GM12872 (cell line): ENCODE measurements around the gene CDK5RAP3.

Experiments
- TF ChIP-seq, protein P1 (sequence below): IDR thresholded peaks from 3 replicates; pipeline ENCODE4 v1.5.1; 2011; ENCODE audit warnings: low read depth, mild to moderate bottlenecking, low read length, moderate library complexity; ENCODE audit not compliant: insufficient read depth

CDK5RAP3 gene

GRCh38 chr17:47982091-47982617 is 11.2 kb downstream of the CDK5RAP3 start:
- TF ChIP-seq, protein P1, sequence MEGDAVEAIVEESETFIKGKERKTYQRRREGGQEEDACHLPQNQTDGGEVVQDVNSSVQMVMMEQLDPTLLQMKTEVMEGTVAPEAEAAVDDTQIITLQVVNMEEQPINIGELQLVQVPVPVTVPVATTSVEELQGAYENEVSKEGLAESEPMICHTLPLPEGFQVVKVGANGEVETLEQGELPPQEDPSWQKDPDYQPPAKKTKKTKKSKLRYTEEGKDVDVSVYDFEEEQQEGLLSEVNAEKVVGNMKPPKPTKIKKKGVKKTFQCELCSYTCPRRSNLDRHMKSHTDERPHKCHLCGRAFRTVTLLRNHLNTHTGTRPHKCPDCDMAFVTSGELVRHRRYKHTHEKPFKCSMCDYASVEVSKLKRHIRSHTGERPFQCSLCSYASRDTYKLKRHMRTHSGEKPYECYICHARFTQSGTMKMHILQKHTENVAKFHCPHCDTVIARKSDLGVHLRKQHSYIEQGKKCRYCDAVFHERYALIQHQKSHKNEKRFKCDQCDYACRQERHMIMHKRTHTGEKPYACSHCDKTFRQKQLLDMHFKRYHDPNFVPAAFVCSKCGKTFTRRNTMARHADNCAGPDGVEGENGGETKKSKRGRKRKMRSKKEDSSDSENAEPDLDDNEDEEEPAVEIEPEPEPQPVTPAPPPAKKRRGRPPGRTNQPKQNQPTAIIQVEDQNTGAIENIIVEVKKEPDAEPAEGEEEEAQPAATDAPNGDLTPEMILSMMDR, result no peak

- TF ChIP-seq, protein P1, result no peak
Measured at GRCh38 chr17:47982645-47983390, 11.9 kb downstream of the CDK5RAP3 start.

DNA sequence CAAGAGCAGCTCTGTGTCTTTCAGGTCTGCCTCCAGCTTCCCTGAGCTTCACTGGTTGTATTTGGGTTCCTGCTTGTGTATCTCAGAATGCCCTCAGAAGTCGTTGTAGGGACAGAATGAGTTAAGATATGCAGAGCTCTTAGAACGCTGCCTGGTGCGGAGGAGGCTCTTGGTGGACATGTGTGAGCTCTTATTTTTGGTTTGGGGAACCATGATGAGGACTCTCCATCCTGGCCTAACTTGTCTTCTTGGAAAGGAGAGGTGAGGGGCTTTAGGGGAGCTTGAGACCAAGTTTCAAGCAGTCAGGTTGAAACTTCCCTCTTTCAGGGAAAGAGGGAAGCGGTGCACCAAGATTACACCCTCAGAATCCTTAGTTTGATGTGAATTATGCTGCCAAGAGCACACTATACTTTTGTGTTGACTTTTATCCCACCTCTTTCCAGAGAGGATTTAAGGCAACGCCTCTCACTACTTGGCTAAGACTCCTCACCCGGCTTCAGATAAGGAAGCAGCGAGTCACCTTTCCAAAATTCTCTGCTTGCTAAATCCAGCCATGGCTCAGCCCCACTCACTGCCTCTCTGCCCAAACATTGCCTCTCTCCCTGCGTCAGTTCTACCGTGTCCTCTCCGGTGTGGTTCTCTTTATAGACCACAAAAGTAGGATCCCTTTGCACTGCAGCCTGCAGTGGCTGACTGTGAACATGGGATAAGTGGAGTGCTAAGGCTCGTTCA is 12.7 kb downstream of the CDK5RAP3 start:
- TF ChIP-seq, protein P1, result no peak

- TF ChIP-seq, protein P1, result no peak
Measured at GRCh38 chr17:47986520-47986919, 15.6 kb downstream of the CDK5RAP3 start.

DNA sequence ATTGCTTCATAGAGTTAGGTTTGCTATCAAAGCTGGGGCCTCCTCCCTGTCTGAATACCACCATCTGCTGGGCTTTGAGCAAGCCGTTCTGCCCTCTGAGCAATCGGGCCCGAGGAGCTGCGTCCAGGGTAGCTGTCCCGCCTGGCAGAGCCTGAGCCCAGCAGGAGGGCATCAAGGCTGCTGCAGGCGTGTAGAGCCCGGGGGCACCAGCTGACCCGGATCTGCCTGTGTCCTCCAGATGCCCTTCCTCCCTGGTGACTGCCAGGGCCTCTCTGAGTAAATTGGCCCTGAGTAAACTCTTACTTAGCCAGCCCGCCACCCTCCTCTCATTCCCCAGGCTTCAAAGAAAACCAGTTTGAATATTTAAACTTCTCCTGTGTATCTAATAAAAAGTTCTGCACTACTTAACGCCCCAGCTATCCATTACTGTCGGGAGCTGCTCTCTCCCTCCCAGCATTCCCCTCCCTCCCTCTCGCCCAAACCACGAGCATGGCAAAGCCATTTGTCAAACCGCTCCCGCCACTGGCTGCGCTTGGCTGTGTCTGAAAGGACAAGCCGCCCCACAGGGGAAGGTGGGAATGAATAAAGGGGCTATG is 16.4 kb downstream of the CDK5RAP3 start:
- TF ChIP-seq, protein P1, result no peak

DNA sequence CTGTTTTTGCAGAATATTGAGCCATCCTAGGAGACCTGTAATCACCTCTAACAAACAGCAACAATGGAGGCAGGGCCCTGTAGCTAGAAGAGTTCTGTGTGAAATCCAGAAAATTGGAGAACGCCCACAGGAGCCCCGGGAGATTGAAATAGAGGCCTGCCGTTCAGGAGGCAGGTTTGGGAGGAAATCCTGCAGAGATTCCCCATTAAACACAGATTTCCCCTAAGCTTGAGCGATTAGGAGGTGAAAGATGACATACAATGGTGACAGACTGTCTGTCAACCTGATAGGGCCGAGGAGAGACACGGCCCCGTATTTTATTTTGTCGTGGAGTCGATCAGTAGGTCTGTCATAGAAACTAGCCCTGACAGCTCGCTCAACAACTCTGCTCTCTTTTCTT is 18.2 kb downstream of the CDK5RAP3 start:
- TF ChIP-seq, protein P1, result no peak

- TF ChIP-seq, protein P1, result no peak
Measured at GRCh38 chr17:47989700-47990099, 18.8 kb downstream of the CDK5RAP3 start.
